ENCODE data around the gene NUDCD2. TPM values are rescaled to one million over a fixed set of nuclear protein-coding genes. Genes with fewer than 3 reads are reported as not detected.
A peak's percentile ranks its signal among the peaks of the same experiment; 100 is the strongest.

Gene NUDCD2, protein sequence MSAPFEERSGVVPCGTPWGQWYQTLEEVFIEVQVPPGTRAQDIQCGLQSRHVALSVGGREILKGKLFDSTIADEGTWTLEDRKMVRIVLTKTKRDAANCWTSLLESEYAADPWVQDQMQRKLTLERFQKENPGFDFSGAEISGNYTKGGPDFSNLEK
- total RNA-seq (24.3 TPM), polyA plus RNA-seq (ENCODE audit: insufficient read depth, low read depth, low replicate concordance) (23.1 TPM)
- long read RNA-seq, donor 1, full-length matches to known transcripts: 20 of 69 reads
- long read RNA-seq, donor 1, partial matches to known transcripts: 49 of 69 reads
- long read RNA-seq, donor 1, other reads (novel, unspliced or antisense): 0 of 69 reads
- long read RNA-seq, donor 2, full-length matches to known transcripts: 26 of 26 reads
- long read RNA-seq, donor 2, partial matches to known transcripts: 0 of 26 reads
- long read RNA-seq, donor 2, other reads (novel, unspliced or antisense): 0 of 26 reads
- long read RNA-seq, donor 3, full-length matches to known transcripts: 38 of 38 reads
- long read RNA-seq, donor 3, partial matches to known transcripts: 0 of 38 reads
- long read RNA-seq, donor 3, other reads (novel, unspliced or antisense): 0 of 38 reads
- long read RNA-seq, donor 4, full-length matches to known transcripts: 23 of 23 reads
- long read RNA-seq, donor 4, partial matches to known transcripts: 0 of 23 reads
- long read RNA-seq, donor 4, other reads (novel, unspliced or antisense): 0 of 23 reads
- long read RNA-seq, donor 5, full-length matches to known transcripts: 3 of 3 reads
- long read RNA-seq, donor 5, partial matches to known transcripts: 0 of 3 reads
- long read RNA-seq, donor 5, other reads (novel, unspliced or antisense): 0 of 3 reads
- long read RNA-seq, donor 6, full-length matches to known transcripts: 47 of 47 reads
- long read RNA-seq, donor 6, partial matches to known transcripts: 0 of 47 reads
- long read RNA-seq, donor 6, other reads (novel, unspliced or antisense): 0 of 47 reads
- long read RNA-seq, donor 7, full-length matches to known transcripts: 19 of 22 reads
- long read RNA-seq, donor 7, partial matches to known transcripts: 0 of 22 reads
- long read RNA-seq, donor 7, other reads (novel, unspliced or antisense): 3 of 22 reads
- long read RNA-seq, donor 8, full-length matches to known transcripts: 19 of 55 reads
- long read RNA-seq, donor 8, partial matches to known transcripts: 36 of 55 reads
- long read RNA-seq, donor 8, other reads (novel, unspliced or antisense): 0 of 55 reads
- long read RNA-seq, donor 9, full-length matches to known transcripts: 14 of 14 reads
- long read RNA-seq, donor 9, partial matches to known transcripts: 0 of 14 reads
- long read RNA-seq, donor 9, other reads (novel, unspliced or antisense): 0 of 14 reads
- long read RNA-seq, donor 10, full-length matches to known transcripts: 26 of 26 reads
- long read RNA-seq, donor 10, partial matches to known transcripts: 0 of 26 reads
- long read RNA-seq, donor 10, other reads (novel, unspliced or antisense): 0 of 26 reads

DNA sequence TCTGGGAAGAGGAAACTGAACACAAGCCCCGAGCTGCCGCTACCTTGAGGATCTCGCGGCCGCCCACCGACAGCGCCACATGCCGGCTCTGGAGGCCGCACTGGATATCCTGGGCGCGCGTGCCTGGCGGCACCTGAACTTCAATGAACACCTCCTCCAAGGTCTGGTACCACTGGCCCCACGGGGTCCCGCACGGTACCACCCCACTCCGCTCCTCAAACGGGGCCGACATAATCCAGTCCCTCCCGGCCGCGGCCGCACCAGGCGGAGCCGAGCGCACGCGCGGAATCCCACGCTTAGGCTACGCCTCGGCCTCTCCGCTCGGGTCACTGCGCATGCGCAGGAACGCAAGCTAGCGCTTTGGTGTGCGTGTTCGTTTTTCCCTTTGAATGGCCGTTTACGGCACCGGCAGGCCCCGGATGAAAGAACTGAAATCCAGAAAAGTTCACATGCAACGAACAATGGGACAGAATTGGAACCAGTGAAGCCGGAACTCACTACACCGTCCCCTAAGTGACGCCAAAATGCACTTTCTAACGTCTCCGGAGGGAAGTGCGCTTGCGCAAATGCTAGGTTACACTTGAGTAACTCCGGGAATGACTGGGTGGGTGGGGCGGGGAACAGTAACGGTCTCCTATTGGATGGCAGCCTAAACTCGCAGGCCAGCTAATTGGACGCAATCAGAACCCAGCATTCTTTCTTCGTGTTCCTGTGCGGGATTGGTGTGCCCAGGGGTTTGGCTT is at the start of gene NUDCD2:
NUDCD2 (minus strand) TSS at position 284 of the 743 bp plus-strand sequence; CDS start at position 232, 52 bp downstream.
- DNase-seq (peak; percentile 98 to 99 (median 99)), FAIRE-seq (no peak)
- H3K27ac ChIP-seq (ENCODE audit: low read depth in 2 of 2, low read length in 2 of 2): peak within 1 kb of the TSS; percentile 98 to 100
- no peaks in the 10 kb centered on the region for H3K27me3 ChIP-seq (ENCODE audit: control insufficient read depth, insufficient read depth, low read length)
- peaks cover 0 to 3% (median 2%) of the 10 kb centered on the region in 3 donors for H3K36me3 ChIP-seq (ENCODE audit: control insufficient read depth in 2 of 3, insufficient read depth in 3 of 3, low read length in 3 of 3)
- peak within 1 kb of the TSS; percentile 96 to 100 (median 100) for H3K4me3 ChIP-seq (ENCODE audit: low read length in 3 of 3)
- no peaks in the 10 kb centered on the region for H3K9me3 ChIP-seq (ENCODE audit: control insufficient read depth in 2 of 3, insufficient read depth in 1 of 3, low read length in 3 of 3)
- intact Hi-C loops (cut with DNase I): no loop called here
- TF ChIP-seq, protein P1, sequence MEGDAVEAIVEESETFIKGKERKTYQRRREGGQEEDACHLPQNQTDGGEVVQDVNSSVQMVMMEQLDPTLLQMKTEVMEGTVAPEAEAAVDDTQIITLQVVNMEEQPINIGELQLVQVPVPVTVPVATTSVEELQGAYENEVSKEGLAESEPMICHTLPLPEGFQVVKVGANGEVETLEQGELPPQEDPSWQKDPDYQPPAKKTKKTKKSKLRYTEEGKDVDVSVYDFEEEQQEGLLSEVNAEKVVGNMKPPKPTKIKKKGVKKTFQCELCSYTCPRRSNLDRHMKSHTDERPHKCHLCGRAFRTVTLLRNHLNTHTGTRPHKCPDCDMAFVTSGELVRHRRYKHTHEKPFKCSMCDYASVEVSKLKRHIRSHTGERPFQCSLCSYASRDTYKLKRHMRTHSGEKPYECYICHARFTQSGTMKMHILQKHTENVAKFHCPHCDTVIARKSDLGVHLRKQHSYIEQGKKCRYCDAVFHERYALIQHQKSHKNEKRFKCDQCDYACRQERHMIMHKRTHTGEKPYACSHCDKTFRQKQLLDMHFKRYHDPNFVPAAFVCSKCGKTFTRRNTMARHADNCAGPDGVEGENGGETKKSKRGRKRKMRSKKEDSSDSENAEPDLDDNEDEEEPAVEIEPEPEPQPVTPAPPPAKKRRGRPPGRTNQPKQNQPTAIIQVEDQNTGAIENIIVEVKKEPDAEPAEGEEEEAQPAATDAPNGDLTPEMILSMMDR (IDR thresholded peaks at IDR 0.05; ENCODE audit: borderline replicate concordance, extremely low read depth, insufficient read depth): no peak
- peaks cover 0 to 5% (median 4%) of the 10 kb centered on the region in 3 donors for H3K4me1 ChIP-seq (ENCODE audit: control insufficient read depth in 2 of 3, insufficient read depth in 2 of 3, low read depth in 1 of 3, low read length in 3 of 3)
- peak within 1 kb of the TSS; percentile 41 to 100 (median 83) for H3K9ac ChIP-seq (ENCODE audit: low read length in 3 of 3)

DNA sequence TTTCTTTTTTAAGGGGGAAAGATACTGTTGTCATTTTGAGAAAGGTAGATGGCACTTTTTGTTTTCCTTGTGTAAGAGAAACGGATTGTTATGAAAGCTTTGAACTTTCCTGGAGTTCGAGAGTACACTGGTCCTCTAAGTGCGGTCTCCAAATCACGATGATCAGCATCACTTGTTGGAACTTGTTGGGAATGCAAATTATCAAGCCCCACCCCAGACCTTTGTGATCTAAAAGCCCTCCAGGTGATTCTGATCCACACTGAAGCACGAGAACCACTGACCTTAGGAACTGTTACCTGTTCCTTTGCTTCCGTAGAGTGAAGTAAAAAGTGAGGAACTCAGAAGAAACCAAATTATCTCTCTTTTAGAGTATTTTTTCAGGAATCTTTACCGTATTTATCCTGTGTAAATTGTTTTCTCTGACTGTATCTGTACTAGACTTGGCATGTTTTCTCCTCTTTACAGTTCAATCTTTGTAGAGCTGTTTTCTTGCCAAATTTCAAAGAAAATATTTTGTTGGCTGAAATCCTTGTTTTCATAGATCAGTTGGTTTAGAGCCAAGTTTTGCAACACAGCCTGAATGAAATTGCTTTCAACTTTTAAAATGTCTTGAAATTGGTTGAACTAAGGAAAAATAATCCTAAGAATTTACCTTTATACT is 49.5 kb upstream of the NUDCD2 start:
- FAIRE-seq (no peak), DNase-seq (peak in 2 of 5 donors; percentile 38 to 50)
- intact Hi-C loops (cut with DNase I): no loop called here
- Histone ChIP-seq H3K27me3 (ENCODE audit: control insufficient read depth, insufficient read depth, low read length) (no peaks in the 10 kb centered on the region), H3K9ac (ENCODE audit: low read length in 3 of 3) (peak overlapping the region in 1 of 3 donors; percentile 66), H3K36me3 (ENCODE audit: control insufficient read depth in 2 of 3, insufficient read depth in 3 of 3, low read length in 3 of 3) (peaks cover 0 to 21% (median 4%) of the 10 kb centered on the region in 3 donors), H3K27ac (ENCODE audit: low read depth in 2 of 2, low read length in 2 of 2) (peak overlapping the region; percentile 68 to 71), H3K4me1 (ENCODE audit: control insufficient read depth in 2 of 3, insufficient read depth in 2 of 3, low read depth in 1 of 3, low read length in 3 of 3) (peaks cover 8 to 22% (median 9%) of the 10 kb centered on the region in 3 donors), H3K9me3 (ENCODE audit: control insufficient read depth in 2 of 3, insufficient read depth in 1 of 3, low read length in 3 of 3) (no peaks in the 10 kb centered on the region), H3K4me3 (ENCODE audit: low read length in 3 of 3) (peak overlapping the region in 2 of 3 donors; percentile 59 to 97)
- TF ChIP-seq, protein P1 (IDR thresholded peaks at IDR 0.05; ENCODE audit: borderline replicate concordance, extremely low read depth, insufficient read depth): no peak
